ENCODE data around the gene SCAMP5. TPM values are rescaled to one million over a fixed set of nuclear protein-coding genes. Genes with fewer than 3 reads are reported as not detected.
A peak's percentile ranks its signal among the peaks of the same experiment; 100 is the strongest.

The SCAMP5 gene
- total RNA-seq, 1 experiment from 2014 or later = 70.1 TPM

- TF ChIP-seq GTF2I (CRISPR knock-in tag; conservative IDR thresholded peaks at IDR 0.05) = peak; percentile 85
- TF ChIP-seq JAZF1 (CRISPR knock-in tag; IDR thresholded peaks at IDR 0.05) = no peak
- ATAC-seq (peak; percentile 1), DNase-seq (ENCODE audit: low spot score) (peak; percentile 63)
- H3K9me3 Mint-ChIP-seq = no peaks in the 10 kb centered on the region
- peaks cover 59% of the 10 kb centered on the region for H3K27me3 Mint-ChIP-seq (ENCODE audit: low read depth)
- peak overlapping the region; percentile 88 for H3K4me3 Mint-ChIP-seq
- peak overlapping the region; percentile 72; the same call in 1 of the 2 replicates for H3K27ac Mint-ChIP-seq
- H3K4me1 Mint-ChIP-seq = peaks cover 33% of the 10 kb centered on the region
- POLR2A ChIA-PET = interaction anchor here (0.6 to 2.0 kb wide), 4 partner anchors 8 to 261 kb away, joined by 3 to 6 read pairs (median 3); partner anchors contain the start of gene SCAMP5
- CTCF ChIA-PET = interaction anchor here (0.5 to 2.7 kb wide), 13 partner anchors 8 to 458 kb away, joined by 3 to 23 read pairs (median 5); partner anchors contain the start of genes C15orf39 and SCAMP5
- no peaks in the 10 kb centered on the region for H3K36me3 Mint-ChIP-seq
Measured at GRCh38 chr15:74958908-74959585, 36.3 kb upstream of the SCAMP5 start.

GRCh38 chr15:74959586-74959939 is 35.8 kb upstream of the SCAMP5 start:
- POLR2A ChIA-PET = interaction anchor here (1.0 to 2.0 kb wide), 2 partner anchors 9 to 35 kb away, joined by 3 to 6 read pairs; partner anchors contain the start of gene SCAMP5
- H3K4me1 Mint-ChIP-seq = peaks cover 33% of the 10 kb centered on the region

GRCh38 chr15:74960286-74960685 is 35.1 kb upstream of the SCAMP5 start:
- Mint-ChIP-seq H3K4me3 (no peak overlapping the region), H3K4me1 (peaks cover 33% of the 10 kb centered on the region), H3K27ac (no peak overlapping the region), H3K9me3 (no peaks in the 10 kb centered on the region), H3K36me3 (no peaks in the 10 kb centered on the region), H3K27me3 (ENCODE audit: low read depth) (peaks cover 53% of the 10 kb centered on the region)
- ATAC-seq (no peak), DNase-seq (ENCODE audit: low spot score) (no peak)
- POLR2A ChIA-PET = interaction anchor here (2.0 kb wide), 1 partner anchor 35 kb away, joined by 6 read pairs; the partner anchor contains the start of gene SCAMP5
- TF ChIP-seq ZNF263 (CRISPR knock-in tag; IDR thresholded peaks at IDR 0.05; ENCODE audit: low read depth) (no peak), ZBTB21 (CRISPR knock-in tag; IDR thresholded peaks at IDR 0.05; ENCODE audit: borderline replicate concordance) (no peak), AR (CRISPR knock-in tag; IDR thresholded peaks at IDR 0.05) (no peak), ZNF219 (CRISPR knock-in tag; IDR thresholded peaks at IDR 0.05; ENCODE audit: borderline replicate concordance) (no peak), ZMAT4 (CRISPR knock-in tag; IDR thresholded peaks at IDR 0.05) (no peak), JUN (CRISPR knock-in tag; IDR thresholded peaks at IDR 0.05) (no peak), EMX1 (CRISPR knock-in tag; IDR thresholded peaks at IDR 0.05) (no peak), GABPB1 (CRISPR knock-in tag; IDR thresholded peaks at IDR 0.05) (no peak), HMGXB4 (CRISPR knock-in tag; IDR thresholded peaks at IDR 0.05) (no peak), FOXK1 (CRISPR knock-in tag; IDR thresholded peaks at IDR 0.05) (no peak)
- CTCF ChIA-PET = interaction anchor here (1.1 to 2.7 kb wide), 8 partner anchors 10 to 241 kb away, joined by 3 to 23 read pairs (median 7); partner anchors contain the start of genes C15orf39 and SCAMP5

More at GRCh38 chr15:74959586-74959939, 35.8 kb upstream of the SCAMP5 start:
- ATAC-seq (no peak), DNase-seq (ENCODE audit: low spot score) (no peak)
- TF ChIP-seq CBFB (CRISPR knock-in tag; IDR thresholded peaks at IDR 0.05; ENCODE audit: low read depth) = no peak
- Mint-ChIP-seq H3K36me3 (no peaks in the 10 kb centered on the region), H3K27me3 (ENCODE audit: low read depth) (peaks cover 59% of the 10 kb centered on the region), H3K4me3 (peak overlapping the region; percentile 88), H3K27ac (no peak overlapping the region), H3K9me3 (no peaks in the 10 kb centered on the region)
- CTCF ChIA-PET = interaction anchor here (0.5 to 2.7 kb wide), 10 partner anchors 9 to 242 kb away, joined by 3 to 23 read pairs (median 5); partner anchors contain the start of genes C15orf39 and SCAMP5

Data from WTC11 (cell line).